Natural killer cell (primary cell): ENCODE measurements around the gene MYLK4. TPM values are rescaled to one million over a fixed set of nuclear protein-coding genes. Genes with fewer than 3 reads are reported as not detected.

Source experiments
- ATAC-seq, 3 donors: fragments of 150-1000 bp in 2 of 3; fragments of 200-7000 bp in 1 of 3; cut with Tn5 transposase; 1 replicate in 1 of 3; 2 replicates in 2 of 3; pipeline ENCODE4 v1.10.0; 2021; ENCODE audit warnings: mild to moderate bottlenecking in 2 of 3, moderate library complexity in 2 of 3
- DNase-seq, 2 donors: peaks; one replicate each; pipeline versions ENCODE4 v3.0.0 to v3.0.0-alpha.2; 2013 to 2021; ENCODE audit warnings: mixed read lengths in 1 of 2
- H3K27ac ChIP-seq: one replicate; pipeline ENCODE4 v1.5.1; 2013; ENCODE audit warnings: mild to moderate bottlenecking, low read length
- H3K27me3 ChIP-seq: one replicate; pipeline ENCODE4 v1.6.1; 2013; ENCODE audit warnings: low read length; ENCODE audit not compliant: control insufficient read depth, insufficient read depth
- H3K36me3 ChIP-seq: one replicate; pipeline ENCODE4 v1.6.1; 2013; ENCODE audit warnings: low read length; ENCODE audit not compliant: control insufficient read depth, insufficient read depth
- H3K4me1 ChIP-seq: one replicate; pipeline ENCODE4 v1.6.1; 2013; ENCODE audit warnings: low read length; ENCODE audit not compliant: control insufficient read depth, insufficient read depth
- H3K4me3 ChIP-seq: one replicate; pipeline ENCODE4 v1.5.1; 2013; ENCODE audit warnings: low read length
- H3K9me3 ChIP-seq: one replicate; pipeline ENCODE4 v1.6.1; 2013; ENCODE audit warnings: low read length; ENCODE audit not compliant: control insufficient read depth, insufficient read depth
- H3K27ac Mint-ChIP-seq, 2 donors: one replicate each; pipeline ENCODE4 v1.8.0; 2022; ENCODE audit warnings: mild to moderate bottlenecking in 2 of 2, mixed read lengths in 2 of 2, moderate library complexity in 1 of 2
- H3K27me3 Mint-ChIP-seq, 2 donors: one replicate each; pipeline ENCODE4 v1.8.0; 2022; ENCODE audit warnings: low read depth in 2 of 2, mixed read lengths in 2 of 2
- H3K36me3 Mint-ChIP-seq: one replicate; pipeline ENCODE4 v1.8.0; 2022; ENCODE audit warnings: mixed read lengths
- H3K4me1 Mint-ChIP-seq, 2 donors: one replicate each; pipeline ENCODE4 v1.8.0; 2022; ENCODE audit warnings: mixed read lengths in 2 of 2
- H3K4me3 Mint-ChIP-seq: one replicate; pipeline ENCODE4 v1.8.0; 2022; ENCODE audit warnings: mild to moderate bottlenecking, moderate library complexity, mixed read lengths
- H3K9me3 Mint-ChIP-seq, 2 donors: one replicate each; pipeline ENCODE4 v1.8.0; 2022; ENCODE audit warnings: mixed read lengths in 2 of 2
- WGBS: methylation state at CpG from one replicate; pipeline ENCODE4 v1.1.7; 2013; ENCODE audit warnings: missing lambda C conversion rate; ENCODE audit not compliant: insufficient coverage; 5-methylcytosine and 5-hydroxymethylcytosine counted together
- intact Hi-C: fragments of 100-400 bp; cut with micrococcal nuclease; formaldehyde crosslinking; loops from one replicate; pipeline ENCODE4 v1.14.2; 2022
- total RNA-seq, 4 donors: library from RNA; stranded (reverse); fragments of 120-200 nt in 1 of 4; gene quantifications; one replicate each; pipeline versions ENCODE4 v1.2.3 to v1.2.4, GENCODE V29; 2013 to 2022
- TF ChIP-seq, protein P1 (sequence below): fragments of 200-600 bp; IDR thresholded peaks from one replicate; pipeline ENCODE4 v1.8.0; 2022; ENCODE audit warnings: antibody characterized with exemption

MYLK4 gene
- total RNA-seq, 3 donors from 2014 or later (not counting 1 experiment from before 2014, with no cell fraction given) = 0.45 to 1.1 (median 0.88) TPM

DNA sequence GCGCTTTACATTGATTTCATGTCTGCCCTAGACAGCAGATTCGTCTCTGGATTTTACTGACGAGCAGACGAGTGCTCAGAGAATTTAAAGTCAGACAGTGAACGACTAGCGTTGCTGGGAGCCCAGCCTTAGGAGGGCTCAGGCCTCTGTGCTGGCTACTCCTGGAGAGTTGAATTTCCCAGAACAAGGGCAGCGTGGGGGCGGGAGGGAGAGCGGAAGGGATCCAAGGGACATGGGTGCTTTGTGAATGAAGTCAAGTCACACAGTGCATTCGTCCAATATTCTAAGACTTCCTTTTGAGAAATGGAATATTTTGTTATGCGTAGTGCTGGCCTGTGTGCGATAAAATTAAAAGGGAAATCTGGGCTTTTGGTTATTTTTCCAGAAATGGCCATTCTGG is 126.5 kb downstream of the MYLK4 start:
- DNase-seq = no peak
- TF ChIP-seq, protein P1, sequence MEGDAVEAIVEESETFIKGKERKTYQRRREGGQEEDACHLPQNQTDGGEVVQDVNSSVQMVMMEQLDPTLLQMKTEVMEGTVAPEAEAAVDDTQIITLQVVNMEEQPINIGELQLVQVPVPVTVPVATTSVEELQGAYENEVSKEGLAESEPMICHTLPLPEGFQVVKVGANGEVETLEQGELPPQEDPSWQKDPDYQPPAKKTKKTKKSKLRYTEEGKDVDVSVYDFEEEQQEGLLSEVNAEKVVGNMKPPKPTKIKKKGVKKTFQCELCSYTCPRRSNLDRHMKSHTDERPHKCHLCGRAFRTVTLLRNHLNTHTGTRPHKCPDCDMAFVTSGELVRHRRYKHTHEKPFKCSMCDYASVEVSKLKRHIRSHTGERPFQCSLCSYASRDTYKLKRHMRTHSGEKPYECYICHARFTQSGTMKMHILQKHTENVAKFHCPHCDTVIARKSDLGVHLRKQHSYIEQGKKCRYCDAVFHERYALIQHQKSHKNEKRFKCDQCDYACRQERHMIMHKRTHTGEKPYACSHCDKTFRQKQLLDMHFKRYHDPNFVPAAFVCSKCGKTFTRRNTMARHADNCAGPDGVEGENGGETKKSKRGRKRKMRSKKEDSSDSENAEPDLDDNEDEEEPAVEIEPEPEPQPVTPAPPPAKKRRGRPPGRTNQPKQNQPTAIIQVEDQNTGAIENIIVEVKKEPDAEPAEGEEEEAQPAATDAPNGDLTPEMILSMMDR = no peak
- no peaks in the 10 kb centered on the region for H3K9me3 ChIP-seq
- no peaks in the 10 kb centered on the region for H3K36me3 Mint-ChIP-seq
- no peaks in the 10 kb centered on the region for H3K27me3 ChIP-seq
- no peaks in the 10 kb centered on the region for H3K4me1 Mint-ChIP-seq
- H3K27ac Mint-ChIP-seq = no peak overlapping the region
- H3K4me1 ChIP-seq = no peaks in the 10 kb centered on the region
- H3K27ac ChIP-seq = no peak overlapping the region
- no peaks in the 10 kb centered on the region for H3K36me3 ChIP-seq
- no peak overlapping the region for H3K4me3 ChIP-seq
- ATAC-seq = no peak
- H3K9me3 Mint-ChIP-seq = no peaks in the 10 kb centered on the region
- no peak overlapping the region for H3K4me3 Mint-ChIP-seq
- H3K27me3 Mint-ChIP-seq = peaks cover 12 to 29% of the 10 kb centered on the region in 2 donors
- WGBS = 88% methylated on average over 12 of the region's 12 CpGs
- intact Hi-C loops = no loop called here

DNA sequence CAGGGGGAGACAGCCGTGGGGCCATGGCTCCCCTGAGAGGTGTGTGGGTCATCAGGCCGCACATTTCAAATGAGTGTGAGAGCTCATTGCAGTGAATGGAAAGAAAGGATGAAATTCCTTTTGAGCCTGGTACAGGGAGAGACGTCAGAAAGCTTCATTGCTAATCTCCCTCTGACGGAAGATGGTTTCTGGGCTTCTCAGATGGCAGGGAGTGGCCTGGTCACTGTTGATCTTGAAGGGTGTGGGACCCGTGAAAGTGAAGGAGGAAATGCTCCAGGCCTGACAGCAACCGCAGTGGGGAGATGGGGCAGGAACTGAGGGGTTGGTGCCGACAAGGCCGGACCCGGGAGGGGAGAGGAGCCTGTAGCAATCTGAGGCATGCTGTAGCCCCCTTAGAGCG is 127.4 kb downstream of the MYLK4 start:
- Mint-ChIP-seq H3K36me3 (no peaks in the 10 kb centered on the region), H3K4me1 (no peaks in the 10 kb centered on the region), H3K9me3 (no peaks in the 10 kb centered on the region), H3K27me3 (peaks cover 14 to 35% of the 10 kb centered on the region in 2 donors), H3K27ac (no peak overlapping the region), H3K4me3 (no peak overlapping the region)
- 79% methylated on average over 10 of the region's 10 CpGs for WGBS
- H3K4me1 ChIP-seq = no peaks in the 10 kb centered on the region
- H3K4me3 ChIP-seq = no peak overlapping the region
- no peak for DNase-seq
- no peaks in the 10 kb centered on the region for H3K27me3 ChIP-seq
- no peaks in the 10 kb centered on the region for H3K9me3 ChIP-seq
- ATAC-seq = no peak
- intact Hi-C loops = no loop called here
- no peak overlapping the region for H3K27ac ChIP-seq
- H3K36me3 ChIP-seq = no peaks in the 10 kb centered on the region
- TF ChIP-seq, protein P1 = no peak

DNA sequence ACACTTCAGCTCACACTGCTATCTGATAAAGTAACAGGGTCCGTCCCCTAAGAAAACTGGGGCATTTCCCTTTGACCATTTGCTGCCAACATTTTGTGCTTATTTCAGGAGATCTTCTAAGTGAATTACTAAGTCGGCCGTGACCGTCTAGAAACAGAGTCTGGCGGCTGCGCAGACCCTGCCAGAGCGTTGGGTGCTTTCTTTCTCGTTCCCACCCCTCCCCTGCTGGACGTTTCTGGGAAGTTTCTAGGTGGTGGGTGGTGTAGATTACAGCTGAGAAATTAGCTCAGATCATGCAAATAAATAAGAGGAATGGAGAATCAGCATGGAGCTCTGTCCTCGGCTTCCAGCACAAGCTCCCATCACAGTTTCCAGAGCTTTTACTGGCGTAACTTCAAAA is 128.1 kb downstream of the MYLK4 start:
- TF ChIP-seq, protein P1 = no peak
- ATAC-seq (no peak), DNase-seq (no peak)
- Histone ChIP-seq H3K27ac (no peak overlapping the region), H3K36me3 (no peaks in the 10 kb centered on the region), H3K4me1 (no peaks in the 10 kb centered on the region), H3K4me3 (no peak overlapping the region), H3K9me3 (no peaks in the 10 kb centered on the region), H3K27me3 (no peaks in the 10 kb centered on the region)
- intact Hi-C loops = no loop called here
- no peak overlapping the region for H3K27ac Mint-ChIP-seq
- no peaks in the 10 kb centered on the region for H3K36me3 Mint-ChIP-seq
- H3K27me3 Mint-ChIP-seq = peaks cover 16 to 28% of the 10 kb centered on the region in 2 donors
- no peak overlapping the region for H3K4me3 Mint-ChIP-seq
- 89% methylated on average over 11 of the region's 11 CpGs for WGBS
- no peaks in the 10 kb centered on the region for H3K4me1 Mint-ChIP-seq
- no peaks in the 10 kb centered on the region for H3K9me3 Mint-ChIP-seq

DNA sequence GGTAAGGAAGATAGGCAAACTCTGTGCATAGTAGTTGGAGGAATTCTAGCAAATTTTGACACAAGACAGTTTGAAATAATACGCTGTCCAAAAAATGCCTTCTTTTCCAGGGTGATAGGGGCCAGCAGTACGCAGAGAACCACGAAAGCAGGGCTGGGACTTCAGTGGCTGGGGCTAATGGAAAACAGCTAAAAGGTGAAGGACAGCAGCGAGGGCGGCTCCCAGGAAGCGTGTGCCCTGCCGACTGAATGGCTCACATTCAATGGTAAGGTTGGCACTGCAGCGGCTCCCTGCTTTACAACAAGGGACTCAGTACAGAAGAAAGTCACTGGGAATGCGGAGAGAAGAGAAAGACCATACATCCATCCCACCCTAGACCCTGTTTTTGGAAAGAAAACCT is 131.1 kb downstream of the MYLK4 start:
- Histone ChIP-seq H3K4me3 (no peak overlapping the region), H3K4me1 (no peaks in the 10 kb centered on the region), H3K27ac (no peak overlapping the region), H3K36me3 (no peaks in the 10 kb centered on the region), H3K9me3 (no peaks in the 10 kb centered on the region), H3K27me3 (no peaks in the 10 kb centered on the region)
- Mint-ChIP-seq H3K36me3 (no peaks in the 10 kb centered on the region), H3K4me1 (no peaks in the 10 kb centered on the region), H3K27ac (no peak overlapping the region), H3K4me3 (no peak overlapping the region), H3K9me3 (no peaks in the 10 kb centered on the region), H3K27me3 (peaks cover 21 to 43% of the 10 kb centered on the region in 2 donors)
- TF ChIP-seq, protein P1 = no peak
- 93% methylated on average over 9 of the region's 9 CpGs for WGBS
- ATAC-seq (no peak), DNase-seq (no peak)
- intact Hi-C loops = no loop called here
